ENCODE measurements around the gene PACSIN1.

PACSIN1 gene

GRCh38 chr6:34465531-34466241 lies at the start of gene PACSIN1:
Gene PACSIN1 (plus strand): TSS chr6:34466076. CDS start chr6:34526306, 60,230 bp downstream.
- no peak for TF ChIP-seq TCF4 (CRISPR knock-in tag; IDR thresholded peaks at IDR 0.05; ENCODE audit: borderline replicate concordance)
- no peak for TF ChIP-seq ZNF8 (CRISPR knock-in tag; IDR thresholded peaks at IDR 0.05)
- TF ChIP-seq ARNTL (CRISPR knock-in tag; IDR thresholded peaks at IDR 0.05; ENCODE audit: borderline replicate concordance, low read depth) = no peak
- TF ChIP-seq, protein P1, sequence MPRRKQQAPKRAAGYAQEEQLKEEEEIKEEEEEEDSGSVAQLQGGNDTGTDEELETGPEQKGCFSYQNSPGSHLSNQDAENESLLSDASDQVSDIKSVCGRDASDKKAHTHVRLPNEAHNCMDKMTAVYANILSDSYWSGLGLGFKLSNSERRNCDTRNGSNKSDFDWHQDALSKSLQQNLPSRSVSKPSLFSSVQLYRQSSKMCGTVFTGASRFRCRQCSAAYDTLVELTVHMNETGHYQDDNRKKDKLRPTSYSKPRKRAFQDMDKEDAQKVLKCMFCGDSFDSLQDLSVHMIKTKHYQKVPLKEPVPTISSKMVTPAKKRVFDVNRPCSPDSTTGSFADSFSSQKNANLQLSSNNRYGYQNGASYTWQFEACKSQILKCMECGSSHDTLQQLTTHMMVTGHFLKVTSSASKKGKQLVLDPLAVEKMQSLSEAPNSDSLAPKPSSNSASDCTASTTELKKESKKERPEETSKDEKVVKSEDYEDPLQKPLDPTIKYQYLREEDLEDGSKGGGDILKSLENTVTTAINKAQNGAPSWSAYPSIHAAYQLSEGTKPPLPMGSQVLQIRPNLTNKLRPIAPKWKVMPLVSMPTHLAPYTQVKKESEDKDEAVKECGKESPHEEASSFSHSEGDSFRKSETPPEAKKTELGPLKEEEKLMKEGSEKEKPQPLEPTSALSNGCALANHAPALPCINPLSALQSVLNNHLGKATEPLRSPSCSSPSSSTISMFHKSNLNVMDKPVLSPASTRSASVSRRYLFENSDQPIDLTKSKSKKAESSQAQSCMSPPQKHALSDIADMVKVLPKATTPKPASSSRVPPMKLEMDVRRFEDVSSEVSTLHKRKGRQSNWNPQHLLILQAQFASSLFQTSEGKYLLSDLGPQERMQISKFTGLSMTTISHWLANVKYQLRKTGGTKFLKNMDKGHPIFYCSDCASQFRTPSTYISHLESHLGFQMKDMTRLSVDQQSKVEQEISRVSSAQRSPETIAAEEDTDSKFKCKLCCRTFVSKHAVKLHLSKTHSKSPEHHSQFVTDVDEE (CRISPR knock-in tag; IDR thresholded peaks at IDR 0.05) = no peak
- TF ChIP-seq, protein P2, sequence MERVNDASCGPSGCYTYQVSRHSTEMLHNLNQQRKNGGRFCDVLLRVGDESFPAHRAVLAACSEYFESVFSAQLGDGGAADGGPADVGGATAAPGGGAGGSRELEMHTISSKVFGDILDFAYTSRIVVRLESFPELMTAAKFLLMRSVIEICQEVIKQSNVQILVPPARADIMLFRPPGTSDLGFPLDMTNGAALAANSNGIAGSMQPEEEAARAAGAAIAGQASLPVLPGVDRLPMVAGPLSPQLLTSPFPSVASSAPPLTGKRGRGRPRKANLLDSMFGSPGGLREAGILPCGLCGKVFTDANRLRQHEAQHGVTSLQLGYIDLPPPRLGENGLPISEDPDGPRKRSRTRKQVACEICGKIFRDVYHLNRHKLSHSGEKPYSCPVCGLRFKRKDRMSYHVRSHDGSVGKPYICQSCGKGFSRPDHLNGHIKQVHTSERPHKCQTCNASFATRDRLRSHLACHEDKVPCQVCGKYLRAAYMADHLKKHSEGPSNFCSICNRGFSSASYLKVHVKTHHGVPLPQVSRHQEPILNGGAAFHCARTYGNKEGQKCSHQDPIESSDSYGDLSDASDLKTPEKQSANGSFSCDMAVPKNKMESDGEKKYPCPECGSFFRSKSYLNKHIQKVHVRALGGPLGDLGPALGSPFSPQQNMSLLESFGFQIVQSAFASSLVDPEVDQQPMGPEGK (CRISPR knock-in tag; IDR thresholded peaks at IDR 0.05; ENCODE audit: borderline replicate concordance) = no peak
- no peak for TF ChIP-seq CSRNP3 (CRISPR knock-in tag; IDR thresholded peaks at IDR 0.05)
- TF ChIP-seq ZFP30 (CRISPR knock-in tag; IDR thresholded peaks at IDR 0.05) = no peak
- no peak for TF ChIP-seq OSR1 (CRISPR knock-in tag; IDR thresholded peaks at IDR 0.05)
- TF ChIP-seq ZFP3 (CRISPR knock-in tag; IDR thresholded peaks at IDR 0.05) = no peak
- TF ChIP-seq GLIS3 (CRISPR knock-in tag; IDR thresholded peaks at IDR 0.05) = no peak
- TF ChIP-seq SNAI2 (CRISPR knock-in tag; IDR thresholded peaks at IDR 0.05) = no peak
- TF ChIP-seq ESRRG (CRISPR knock-in tag; IDR thresholded peaks at IDR 0.05) = no peak
- no peak for TF ChIP-seq ISL1 (CRISPR knock-in tag; IDR thresholded peaks at IDR 0.05)
- peak; percentile 56 for ATAC-seq

GRCh38 chr6:34416877-34417371 lies 49.0 kb upstream of the PACSIN1 start:
- ATAC-seq = no peak
- TF ChIP-seq TCF4 (CRISPR knock-in tag; IDR thresholded peaks at IDR 0.05; ENCODE audit: borderline replicate concordance) (no peak), ZFP3 (CRISPR knock-in tag; IDR thresholded peaks at IDR 0.05) (no peak), POU6F1 (CRISPR knock-in tag; IDR thresholded peaks at IDR 0.05; ENCODE audit: borderline replicate concordance, low read depth) (no peak)
- TF ChIP-seq, protein P1 (CRISPR knock-in tag; IDR thresholded peaks at IDR 0.05) = no peak
- TF ChIP-seq, protein P3, sequence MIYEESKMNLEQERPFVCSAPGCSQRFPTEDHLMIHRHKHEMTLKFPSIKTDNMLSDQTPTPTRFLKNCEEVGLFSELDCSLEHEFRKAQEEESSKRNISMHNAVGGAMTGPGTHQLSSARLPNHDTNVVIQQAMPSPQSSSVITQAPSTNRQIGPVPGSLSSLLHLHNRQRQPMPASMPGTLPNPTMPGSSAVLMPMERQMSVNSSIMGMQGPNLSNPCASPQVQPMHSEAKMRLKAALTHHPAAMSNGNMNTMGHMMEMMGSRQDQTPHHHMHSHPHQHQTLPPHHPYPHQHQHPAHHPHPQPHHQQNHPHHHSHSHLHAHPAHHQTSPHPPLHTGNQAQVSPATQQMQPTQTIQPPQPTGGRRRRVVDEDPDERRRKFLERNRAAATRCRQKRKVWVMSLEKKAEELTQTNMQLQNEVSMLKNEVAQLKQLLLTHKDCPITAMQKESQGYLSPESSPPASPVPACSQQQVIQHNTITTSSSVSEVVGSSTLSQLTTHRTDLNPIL (CRISPR knock-in tag; IDR thresholded peaks at IDR 0.05; ENCODE audit: low read depth) = no peak
- TF ChIP-seq, protein P2 (CRISPR knock-in tag; IDR thresholded peaks at IDR 0.05; ENCODE audit: borderline replicate concordance) = no peak

Measured in SK-N-SH treated with all-trans-retinoic acid at 6 μM for 48 hours (cell line).